KG1 (cell line): ENCODE results near the gene PIMREG.

ENCODE experiments used
- DNase-seq: peaks from one replicate; lab custom pipeline; 2025; lab: John Stamatoyannopoulos, UW

Gene PIMREG, protein sequence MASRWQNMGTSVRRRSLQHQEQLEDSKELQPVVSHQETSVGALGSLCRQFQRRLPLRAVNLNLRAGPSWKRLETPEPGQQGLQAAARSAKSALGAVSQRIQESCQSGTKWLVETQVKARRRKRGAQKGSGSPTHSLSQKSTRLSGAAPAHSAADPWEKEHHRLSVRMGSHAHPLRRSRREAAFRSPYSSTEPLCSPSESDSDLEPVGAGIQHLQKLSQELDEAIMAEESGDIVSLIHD

GRCh38 chr17:6443692-6444570, at the start of gene PIMREG:
TSS of gene PIMREG (plus strand) at chr17:6444455. CDS start at chr17:6445111, 656 bp downstream.
- peak; percentile 2 for DNase-seq

- no peak for DNase-seq
Observed at GRCh38 chr17:6398955-6399354, 45.3 kb upstream of the PIMREG start.

DNA sequence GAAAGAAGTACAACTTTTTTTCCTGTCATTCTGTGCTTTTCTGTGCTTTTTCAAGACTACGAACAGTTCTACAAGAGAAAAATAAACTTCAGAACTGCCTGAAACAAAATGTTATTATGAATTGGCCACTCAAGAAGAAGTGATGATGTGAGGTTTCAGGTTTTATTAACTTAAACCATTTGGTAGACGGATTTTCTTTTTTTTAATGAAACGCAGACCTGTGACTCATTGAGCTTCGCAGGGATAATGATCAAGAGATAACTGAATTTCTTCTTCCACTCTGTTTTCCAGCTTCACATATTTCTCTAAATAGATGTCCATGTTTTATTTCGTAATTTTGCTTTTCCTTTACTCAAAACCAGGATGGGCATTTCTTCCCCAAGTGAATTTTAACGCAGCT, 42.0 kb upstream of the PIMREG start:
- no peak for DNase-seq

DNA sequence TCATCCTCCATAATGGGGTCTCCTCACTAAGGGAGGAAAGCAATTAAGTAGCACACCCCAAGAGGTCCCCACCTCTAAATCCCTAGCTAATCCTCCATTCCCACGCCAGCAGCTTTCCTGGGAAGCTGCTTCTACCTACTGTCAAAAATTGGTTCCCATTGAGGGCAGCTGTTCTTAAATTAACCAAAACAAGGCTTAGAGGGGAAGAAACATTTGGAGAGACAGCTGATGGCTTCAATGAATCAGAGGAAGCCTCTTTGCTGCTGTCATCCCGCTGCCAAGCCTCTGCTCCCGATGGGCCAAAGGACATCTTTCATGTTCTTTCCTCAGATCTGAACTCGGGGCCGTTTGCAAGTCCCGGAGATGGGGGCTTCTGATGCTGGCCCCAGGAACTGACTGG, 36.0 kb upstream of the PIMREG start:
- no peak for DNase-seq

- DNase-seq = no peak
Observed at GRCh38 chr17:6408735-6409134, 35.5 kb upstream of the PIMREG start.

DNA sequence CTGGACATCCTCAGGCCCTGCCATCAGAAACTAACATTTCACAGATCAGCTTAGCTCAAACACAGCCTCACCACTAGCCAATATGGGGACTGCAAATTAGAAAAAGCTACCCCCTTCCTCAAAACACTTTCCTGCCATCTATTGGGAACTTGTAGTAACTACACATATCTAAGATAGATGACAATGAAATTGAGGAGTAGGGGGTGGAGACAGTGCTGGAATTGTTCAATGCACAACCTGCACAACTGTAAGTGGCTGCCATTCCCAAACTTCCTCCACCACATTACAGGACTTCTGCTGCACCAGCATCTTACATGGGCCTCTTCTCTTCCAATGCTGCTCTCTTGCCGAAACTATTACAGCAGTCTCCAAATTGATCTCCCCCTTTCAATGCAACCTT, 31.2 kb upstream of the PIMREG start:
- no peak for DNase-seq

- no peak for DNase-seq
Observed at GRCh38 chr17:6415616-6416015, 28.6 kb upstream of the PIMREG start.

GRCh38 chr17:6420173-6420641, 24.0 kb upstream of the PIMREG start:
- DNase-seq = no peak

GRCh38 chr17:6421700-6422604, 22.3 kb upstream of the PIMREG start:
- DNase-seq = no peak

DNA sequence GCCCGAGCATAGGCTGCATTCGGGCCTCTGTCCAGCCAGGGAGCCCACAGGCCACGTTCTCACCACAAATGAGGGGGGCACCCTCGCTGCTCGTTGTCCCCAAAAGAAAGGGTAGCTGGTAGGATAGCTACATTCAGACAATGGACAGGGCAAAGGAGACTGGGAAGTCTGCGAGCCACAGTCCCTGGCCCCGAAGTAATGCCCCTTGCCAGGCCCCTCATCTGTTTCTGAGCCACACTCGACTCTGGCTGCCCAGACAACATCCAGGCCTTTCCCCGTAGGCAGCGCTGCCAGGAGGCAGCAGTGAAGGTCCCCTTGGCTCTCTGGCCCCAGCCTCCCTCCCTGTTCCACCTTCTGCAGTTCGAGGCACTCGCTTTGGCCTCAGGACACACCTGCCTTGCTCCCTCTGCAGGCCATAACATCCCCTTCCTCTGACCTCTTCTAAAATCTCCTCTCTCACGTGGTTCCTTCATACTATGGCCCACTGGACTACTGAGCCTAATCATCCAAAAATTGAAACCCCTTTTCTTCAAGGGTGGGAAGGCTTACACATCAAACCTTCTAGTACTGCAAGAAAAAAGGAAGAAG, 21.5 kb upstream of the PIMREG start:
- no peak for DNase-seq

DNA sequence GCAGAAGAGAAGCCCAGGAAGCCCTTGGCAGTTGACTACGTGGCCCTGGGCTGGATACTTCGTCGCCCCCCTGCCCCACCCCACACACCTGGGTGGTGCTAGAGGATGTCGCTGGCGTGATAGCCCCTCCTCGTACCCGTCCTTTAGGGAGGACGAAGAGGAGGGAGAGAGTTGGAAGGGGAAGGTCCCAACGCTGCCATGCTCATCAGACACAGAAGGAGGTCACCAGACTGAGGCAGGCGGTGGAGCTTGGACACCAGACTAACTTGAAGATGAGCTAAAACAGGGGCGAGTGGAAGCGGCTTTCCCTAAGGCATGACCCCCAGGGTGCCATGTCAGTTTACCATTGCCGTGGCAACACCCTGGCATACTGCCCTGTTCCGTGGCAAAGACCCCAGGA, 20.3 kb upstream of the PIMREG start:
- no peak for DNase-seq

DNA sequence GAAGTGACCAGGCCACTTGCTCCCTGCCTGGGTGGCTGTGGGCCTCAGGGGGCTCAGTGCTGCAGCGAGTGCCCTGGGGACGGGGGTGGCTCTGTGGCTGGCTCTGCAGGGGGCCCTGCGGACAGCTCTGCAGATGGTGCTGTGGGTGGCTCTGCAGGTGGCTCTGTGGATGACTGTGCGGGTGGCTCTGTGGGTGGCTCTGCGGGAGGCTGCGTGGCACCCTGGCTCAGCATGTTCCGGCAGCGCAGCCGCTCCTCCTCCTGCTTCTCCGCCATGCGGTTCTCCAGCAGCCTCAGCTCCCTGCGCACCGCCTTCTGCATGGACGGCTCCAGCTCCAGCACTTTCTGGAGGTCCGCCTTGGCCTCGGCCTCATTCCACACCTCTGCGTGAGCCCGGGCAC, 18.8 kb upstream of the PIMREG start:
- no peak for DNase-seq

DNA sequence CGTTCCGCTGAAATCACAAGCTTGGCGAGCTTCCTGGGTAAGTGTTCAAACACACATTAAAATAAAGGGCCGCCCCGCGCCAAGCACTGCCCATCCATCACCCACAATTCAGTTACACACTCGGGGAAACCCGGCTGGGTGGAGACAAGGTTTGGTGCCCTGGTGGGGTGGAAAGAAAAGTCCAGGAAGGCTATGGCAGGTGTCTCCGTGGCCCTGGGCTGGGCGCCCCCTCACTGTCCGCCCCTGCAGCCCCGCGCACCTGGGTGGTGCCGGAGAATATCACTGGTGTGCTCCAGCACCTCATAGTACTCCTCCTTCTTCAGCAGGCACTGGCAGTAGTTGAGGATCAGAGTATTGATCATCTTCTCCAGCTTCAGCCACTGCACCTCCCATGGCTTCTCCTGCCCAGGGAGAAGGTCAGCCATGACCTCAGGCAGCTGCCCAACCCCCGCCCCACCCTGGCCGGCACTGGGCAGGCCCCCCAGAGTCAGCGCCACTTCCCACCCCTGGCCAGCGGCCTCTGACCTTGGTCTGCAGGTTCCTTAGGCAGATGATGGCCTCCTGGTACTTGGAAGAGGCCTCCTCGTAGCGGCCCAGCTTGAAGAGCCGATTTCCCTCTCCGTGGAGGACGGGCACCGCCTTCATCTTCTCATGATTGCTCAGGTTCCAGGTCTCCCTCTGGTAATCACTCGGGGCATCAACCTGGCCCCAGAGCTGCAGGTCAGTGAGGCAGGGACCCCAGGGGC, 17.7 kb upstream of the PIMREG start:
- no peak for DNase-seq

GRCh38 chr17:6427279-6427781, 16.9 kb upstream of the PIMREG start:
- DNase-seq = peak; percentile 17

- no peak for DNase-seq
Observed at GRCh38 chr17:6428207-6428965, 15.9 kb upstream of the PIMREG start.

DNA sequence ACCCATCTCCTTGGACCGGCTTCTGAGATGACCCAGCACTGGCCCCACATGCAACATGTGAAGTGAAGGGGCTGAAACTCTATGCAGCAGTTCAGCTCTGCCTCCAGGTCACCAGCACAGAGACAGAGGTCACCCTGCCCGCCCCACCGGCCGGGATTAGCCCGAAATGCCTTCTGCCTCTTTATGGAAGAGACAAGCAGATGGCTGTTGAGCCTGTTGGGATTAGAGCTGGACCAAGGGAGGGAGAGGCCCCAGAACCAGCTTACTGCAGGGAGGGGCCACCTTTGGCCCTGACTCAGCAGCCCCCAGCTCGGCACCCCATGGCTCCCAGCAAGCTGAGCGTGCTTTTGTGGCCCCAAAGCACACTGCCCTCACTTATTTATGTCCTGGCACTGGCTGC, 15.0 kb upstream of the PIMREG start:
- no peak for DNase-seq

DNA sequence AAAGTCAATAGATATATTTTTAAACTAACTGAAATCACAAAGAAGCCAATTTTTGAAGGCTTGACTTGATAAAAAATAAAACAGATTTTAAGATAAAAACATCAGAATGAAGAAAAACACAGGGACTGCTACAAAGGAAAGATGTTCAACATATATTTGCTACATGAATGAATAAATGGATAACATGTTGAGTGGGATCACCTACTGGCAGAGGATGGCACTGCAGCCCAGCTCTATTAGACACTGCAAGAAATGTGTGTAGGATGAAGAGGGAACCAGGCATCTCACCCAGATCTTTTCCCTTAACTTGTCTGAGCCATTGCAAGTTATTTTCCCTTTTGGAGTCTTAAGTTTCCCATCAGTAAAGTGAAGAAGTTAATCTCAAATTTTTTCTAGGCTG, 13.5 kb upstream of the PIMREG start:
- no peak for DNase-seq

DNA sequence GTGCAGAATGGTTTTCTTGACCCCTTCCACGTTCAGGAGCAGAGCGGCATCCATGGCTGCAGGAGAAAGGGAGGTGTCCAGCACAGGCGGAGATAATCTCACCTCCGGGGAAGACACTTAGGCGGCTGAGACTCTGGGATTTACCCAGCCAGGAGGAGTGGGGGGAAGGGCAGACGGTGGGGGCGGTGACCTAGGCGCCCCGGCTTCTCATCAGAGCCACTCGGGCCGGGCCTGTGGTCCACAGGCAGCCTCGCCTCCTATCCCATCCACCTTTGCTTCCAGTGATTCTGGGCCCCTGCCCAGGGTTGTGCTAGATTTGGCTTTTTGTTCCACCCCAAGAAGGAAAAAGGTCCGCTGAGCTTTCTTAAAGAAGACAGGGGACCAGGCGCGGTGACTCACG, 9.2 kb upstream of the PIMREG start, which contains the start of gene AIPL1:
AIPL1 (minus strand) TSS at position 71 of the 400 bp plus-strand sequence; CDS start at position 54, 17 bp downstream.
- no peak for DNase-seq

DNA sequence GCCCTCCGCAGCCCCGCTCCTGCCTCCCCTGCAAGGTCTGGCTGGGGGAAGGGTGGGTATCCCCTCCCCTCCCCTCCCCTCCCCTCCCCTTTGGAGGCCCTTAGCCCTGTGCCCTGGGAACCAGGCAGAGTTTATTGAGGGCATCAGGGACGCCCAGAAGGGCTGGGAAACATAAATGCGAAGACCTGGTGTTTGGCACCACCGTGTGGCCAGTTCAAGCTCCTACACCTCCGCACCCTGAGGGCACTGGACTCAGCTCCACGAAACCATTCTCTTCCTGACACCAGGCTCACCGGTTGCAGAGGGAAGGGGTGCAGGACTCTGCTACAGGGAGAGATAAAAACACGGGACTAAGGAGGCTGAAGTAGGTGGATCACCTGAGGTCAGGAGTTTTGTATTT, 8.3 kb upstream of the PIMREG start:
- no peak for DNase-seq

DNA sequence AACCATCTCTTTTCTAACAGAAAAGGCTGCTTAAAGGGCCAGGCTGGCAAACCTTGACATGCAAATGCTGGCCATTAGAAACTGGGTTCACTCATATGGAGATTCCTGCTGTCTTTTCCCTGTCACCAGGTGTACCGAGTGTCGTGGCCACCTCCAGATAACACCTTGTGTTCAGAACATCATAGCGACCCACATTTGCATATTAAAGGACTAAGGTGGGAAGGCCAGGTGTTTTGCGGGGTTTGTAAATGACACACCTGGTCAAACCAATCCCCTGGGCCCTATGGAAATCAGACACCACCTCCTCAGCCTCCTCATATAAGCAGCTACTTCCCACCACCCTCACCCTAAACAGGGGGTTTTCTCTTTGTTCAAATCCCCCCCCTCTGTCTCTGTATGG, 6.8 kb upstream of the PIMREG start:
- no peak for DNase-seq
